Measurements from ENCODE around the gene IGF2BP2. TPM values are rescaled to one million over a fixed set of nuclear protein-coding genes. Genes with fewer than 3 reads are reported as not detected.

IGF2BP2 gene
- total RNA-seq, 4 donors from 2014 or later, result 5.1 to 29.8 (median 9.3) TPM

GRCh38 chr3:185696039-185696438 is 128.8 kb downstream of the IGF2BP2 start:
- no peak for TF ChIP-seq POLR2A (IDR thresholded peaks at IDR 0.05)
- TF ChIP-seq, protein P1, sequence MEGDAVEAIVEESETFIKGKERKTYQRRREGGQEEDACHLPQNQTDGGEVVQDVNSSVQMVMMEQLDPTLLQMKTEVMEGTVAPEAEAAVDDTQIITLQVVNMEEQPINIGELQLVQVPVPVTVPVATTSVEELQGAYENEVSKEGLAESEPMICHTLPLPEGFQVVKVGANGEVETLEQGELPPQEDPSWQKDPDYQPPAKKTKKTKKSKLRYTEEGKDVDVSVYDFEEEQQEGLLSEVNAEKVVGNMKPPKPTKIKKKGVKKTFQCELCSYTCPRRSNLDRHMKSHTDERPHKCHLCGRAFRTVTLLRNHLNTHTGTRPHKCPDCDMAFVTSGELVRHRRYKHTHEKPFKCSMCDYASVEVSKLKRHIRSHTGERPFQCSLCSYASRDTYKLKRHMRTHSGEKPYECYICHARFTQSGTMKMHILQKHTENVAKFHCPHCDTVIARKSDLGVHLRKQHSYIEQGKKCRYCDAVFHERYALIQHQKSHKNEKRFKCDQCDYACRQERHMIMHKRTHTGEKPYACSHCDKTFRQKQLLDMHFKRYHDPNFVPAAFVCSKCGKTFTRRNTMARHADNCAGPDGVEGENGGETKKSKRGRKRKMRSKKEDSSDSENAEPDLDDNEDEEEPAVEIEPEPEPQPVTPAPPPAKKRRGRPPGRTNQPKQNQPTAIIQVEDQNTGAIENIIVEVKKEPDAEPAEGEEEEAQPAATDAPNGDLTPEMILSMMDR (IDR thresholded peaks at IDR 0.05), result no peak
- H3K4me3 ChIP-seq (ENCODE audit: low read depth, poor library complexity, severe bottlenecking), result no peak overlapping the region
- intact Hi-C loops (cut with DNase I; ENCODE audit: low total_unique reads), result no loop called here
- DNase-seq (ENCODE audit: low spot score in 2 of 2), result no peak
- 73 to 75% methylated on average over 6 of the region's 6 CpGs for WGBS, 2 donors

DNA sequence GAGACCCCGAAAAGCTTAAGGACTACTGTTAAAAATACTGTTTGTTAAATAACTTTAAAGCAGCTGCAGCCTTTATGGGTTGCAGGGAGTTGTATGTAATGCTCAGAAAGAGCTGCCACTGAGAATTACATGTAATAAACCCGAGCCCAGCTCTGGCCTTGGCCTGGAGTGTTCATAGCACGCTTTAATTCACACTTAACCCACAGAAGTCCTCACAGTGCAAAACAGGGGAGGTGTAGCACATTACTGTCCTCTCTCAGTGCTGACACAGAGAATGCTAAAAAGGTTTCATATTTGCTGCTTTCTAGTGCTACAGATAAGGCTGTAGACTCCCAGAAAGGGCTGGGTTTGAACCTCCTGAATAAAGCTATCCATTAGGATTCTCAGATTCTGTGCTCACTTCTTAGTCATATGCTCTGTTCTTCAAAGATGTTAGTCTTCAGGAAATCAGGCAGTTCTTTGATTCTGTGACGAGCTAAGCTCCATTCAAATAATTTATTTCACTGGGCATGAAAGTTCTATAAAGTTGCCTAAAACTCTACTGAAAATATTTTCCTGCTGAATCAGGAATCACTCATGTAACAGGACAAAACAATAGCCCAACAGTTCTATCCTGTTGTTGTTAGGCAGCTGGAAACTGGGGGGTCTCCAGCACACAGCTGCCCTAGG is 130.7 kb downstream of the IGF2BP2 start:
- no peak for DNase-seq (ENCODE audit: low spot score in 2 of 2)
- TF ChIP-seq POLR2A (IDR thresholded peaks at IDR 0.05), result no peak
- TF ChIP-seq, protein P1 (IDR thresholded peaks at IDR 0.05), result no peak
- WGBS, 2 donors, result 74 to 83% methylated on average over 4 of the region's 4 CpGs
- no peak overlapping the region for H3K4me3 ChIP-seq (ENCODE audit: low read depth, poor library complexity, severe bottlenecking)
- intact Hi-C loops (cut with DNase I; ENCODE audit: low total_unique reads), result no loop called here

GRCh38 chr3:185691622-185692021 is 133.2 kb downstream of the IGF2BP2 start:
- TF ChIP-seq, protein P1 (IDR thresholded peaks at IDR 0.05), result no peak
- no peak for TF ChIP-seq POLR2A (IDR thresholded peaks at IDR 0.05)
- intact Hi-C loops (cut with DNase I; ENCODE audit: low total_unique reads), result no loop called here
- no peak overlapping the region for H3K4me3 ChIP-seq (ENCODE audit: low read depth, poor library complexity, severe bottlenecking)
- 96 to 100% methylated on average over 2 of the region's 2 CpGs for WGBS, 2 donors
- no peak for DNase-seq (ENCODE audit: low spot score in 2 of 2)

- H3K4me3 ChIP-seq (ENCODE audit: low read depth, poor library complexity, severe bottlenecking), result no peak overlapping the region
- intact Hi-C loops (cut with DNase I; ENCODE audit: low total_unique reads), result no loop called here
- DNase-seq (ENCODE audit: low spot score in 2 of 2), result no peak
- TF ChIP-seq, protein P1 (IDR thresholded peaks at IDR 0.05), result no peak
- no peak for TF ChIP-seq POLR2A (IDR thresholded peaks at IDR 0.05)
- 49 to 58% methylated on average over 6 of the region's 6 CpGs for WGBS, 2 donors
These were observed 137.5 kb downstream of the IGF2BP2 start for GRCh38 chr3:185687271-185687878.

- H3K4me3 ChIP-seq (ENCODE audit: low read depth, poor library complexity, severe bottlenecking), result no peak overlapping the region
- intact Hi-C loops (cut with DNase I; ENCODE audit: low total_unique reads), result no loop called here
- DNase-seq (ENCODE audit: low spot score in 2 of 2), result no peak
- 87 to 90% methylated on average over 9 of the region's 9 CpGs for WGBS, 2 donors
- TF ChIP-seq, protein P1 (IDR thresholded peaks at IDR 0.05), result no peak
- TF ChIP-seq POLR2A (IDR thresholded peaks at IDR 0.05), result no peak
These were observed 139.4 kb downstream of the IGF2BP2 start for GRCh38 chr3:185685231-185686035.

All from lower leg skin (tissue), 4 donors.